Neural progenitor cell (in vitro differentiated cells): Measurements from ENCODE around the gene NFU1. TPM values are rescaled to one million over a fixed set of nuclear protein-coding genes. Genes with fewer than 3 reads are reported as not detected.
"Not testable (repeated sequence)": the region's sequence is repeated elsewhere in the genome, so short reads cannot be mapped to it uniquely, and the experiment has no call there.

Experiments
- DNase-seq: peaks from one replicate; pipeline ENCODE4 v3.0.0-alpha.2; 2016; ENCODE audit warnings: low spot score
- H2AFZ ChIP-seq: fragments of 200-600 bp; sonication (generic); replicated peaks from 2 replicates; pipeline ENCODE4 v1.6.1; 2016; ENCODE audit warnings: antibody characterized with exemption
- H3F3A ChIP-seq: fragments of 200-600 bp; sonication (generic); 2 replicates; pipeline ENCODE4 v1.6.1; 2016; ENCODE audit warnings: antibody characterized with exemption, low read depth
- H3K27ac ChIP-seq: fragments of 200-600 bp; sonication (generic); 2 replicates; pipeline ENCODE4 v1.5.1; 2016; ENCODE audit warnings: mild to moderate bottlenecking
- H3K27me3 ChIP-seq: fragments of 200-600 bp; sonication (generic); 2 replicates; pipeline ENCODE4 v1.6.1; 2016; ENCODE audit warnings: mild to moderate bottlenecking, moderate library complexity
- H3K36me3 ChIP-seq: fragments of 200-600 bp; sonication (generic); 2 replicates; pipeline ENCODE4 v1.5.1; 2016
- H3K4me1 ChIP-seq: fragments of 200-600 bp; sonication (generic); 2 replicates; pipeline ENCODE4 v1.6.1; 2016; ENCODE audit warnings: mixed run types
- H3K4me2 ChIP-seq: fragments of 200-600 bp; sonication (generic); 2 replicates; pipeline ENCODE4 v1.6.1; 2016
- H3K4me3 ChIP-seq: fragments of 200-600 bp; sonication (generic); 2 replicates; pipeline ENCODE4 v1.5.1; 2016
- H3K79me2 ChIP-seq: fragments of 200-600 bp; sonication (generic); 2 replicates; pipeline ENCODE4 v1.6.1; 2016; ENCODE audit warnings: low read depth
- H3K9ac ChIP-seq: fragments of 200-600 bp; sonication (generic); 2 replicates; pipeline ENCODE4 v1.6.1; 2016
- H3K9me3 ChIP-seq: fragments of 200-600 bp; sonication (generic); 2 replicates; pipeline ENCODE4 v1.5.1; 2016; ENCODE audit warnings: low read depth
- H4K20me1 ChIP-seq: fragments of 200-600 bp; sonication (generic); 2 replicates; pipeline ENCODE4 v1.6.1; 2016; ENCODE audit warnings: low read depth
- H3K27ac Mint-ChIP-seq: 3 replicates; pipeline ENCODE4 v1.8.0; 2021; ENCODE audit warnings: mixed read lengths
- H3K27me3 Mint-ChIP-seq: 2 replicates; pipeline ENCODE4 v1.8.0; 2022; ENCODE audit warnings: low read depth, mild to moderate bottlenecking, inconsistent platforms, moderate library complexity, mixed read lengths; ENCODE audit not compliant: insufficient read depth
- H3K36me3 Mint-ChIP-seq: 3 replicates; pipeline ENCODE4 v1.8.0; 2021; ENCODE audit warnings: mixed read lengths
- H3K4me1 Mint-ChIP-seq: 3 replicates; pipeline ENCODE4 v1.8.0; 2021; ENCODE audit warnings: mixed read lengths
- H3K4me3 Mint-ChIP-seq: 3 replicates; pipeline ENCODE4 v1.8.0; 2021; ENCODE audit warnings: mild to moderate bottlenecking, moderate library complexity, mixed read lengths
- H3K9me3 Mint-ChIP-seq: 3 replicates; pipeline ENCODE4 v1.8.0; 2020; ENCODE audit warnings: mixed read lengths
- EZH2 ChIP-seq: fragments of 200-600 bp; sonication (generic); IDR thresholded peaks from 2 replicates; pipeline ENCODE4 v1.6.1; 2017; ENCODE audit warnings: antibody characterized with exemption, mild to moderate bottlenecking, moderate library complexity
- EZH2phosphoT487 ChIP-seq: fragments of 200-600 bp; sonication (generic); IDR thresholded peaks from 2 replicates; pipeline ENCODE4 v1.6.1; 2017; ENCODE audit warnings: antibody characterized with exemption
- total RNA-seq: library from RNA; depleted of rRNA; stranded (reverse); fragments of >200 nt; gene quantifications from 2 replicates; pipeline ENCODE4 v1.2.3, GENCODE V29; 2015; ENCODE audit warnings: low replicate concordance
- TF ChIP-seq, protein P1 (sequence below): fragments of 200-600 bp; sonication (generic); IDR thresholded peaks from 2 replicates; pipeline ENCODE4 v1.5.1; 2017; ENCODE audit warnings: antibody characterized with exemption, mild to moderate bottlenecking

Gene NFU1
- total RNA-seq, 1 donor from 2014 or later, result 74.3 TPM

DNA sequence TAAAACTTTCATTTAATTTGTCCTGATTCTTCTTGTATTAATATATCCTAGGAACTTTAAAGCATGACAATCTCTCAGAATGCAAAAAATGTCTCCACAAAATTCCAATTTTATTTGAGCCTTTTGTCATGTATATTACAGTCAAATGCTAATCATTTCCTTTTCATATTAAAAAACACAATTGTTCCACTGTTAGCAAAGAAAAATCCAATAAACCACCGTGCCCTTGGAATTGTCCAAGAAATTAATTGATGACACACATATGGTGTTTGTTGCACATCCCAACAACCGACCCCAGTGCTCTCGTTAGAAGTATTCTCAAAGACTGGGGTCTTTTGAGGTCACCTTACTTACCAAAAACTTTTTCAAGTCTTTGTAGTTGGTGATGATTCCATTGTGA lies 78.3 kb downstream of the NFU1 start:
- no peaks in the 10 kb centered on the region for H3K27me3 Mint-ChIP-seq
- H3K4me1 ChIP-seq, result no peaks in the 10 kb centered on the region
- H3K9me3 Mint-ChIP-seq, result no peaks in the 10 kb centered on the region
- H3K79me2 ChIP-seq, result no peaks in the 10 kb centered on the region
- H3K4me3 Mint-ChIP-seq, result no peak overlapping the region
- H3K36me3 Mint-ChIP-seq, result peaks cover 28% of the 10 kb centered on the region
- H3K4me2 ChIP-seq, result no peak overlapping the region
- H4K20me1 ChIP-seq, result no peaks in the 10 kb centered on the region
- H2AFZ ChIP-seq, result no peak overlapping the region
- H3K4me1 Mint-ChIP-seq, result no peaks in the 10 kb centered on the region
- peaks cover 24% of the 10 kb centered on the region for H3K36me3 ChIP-seq
- no peaks in the 10 kb centered on the region for H3F3A ChIP-seq
- H3K27ac ChIP-seq, result no peak overlapping the region
- H3K27me3 ChIP-seq, result no peaks in the 10 kb centered on the region
- H3K9me3 ChIP-seq, result no peaks in the 10 kb centered on the region
- DNase-seq, result no peak
- TF ChIP-seq EZH2phosphoT487, result no peak
- H3K4me3 ChIP-seq, result no peak overlapping the region
- H3K9ac ChIP-seq, result no peak overlapping the region
- no peak overlapping the region for H3K27ac Mint-ChIP-seq

DNA sequence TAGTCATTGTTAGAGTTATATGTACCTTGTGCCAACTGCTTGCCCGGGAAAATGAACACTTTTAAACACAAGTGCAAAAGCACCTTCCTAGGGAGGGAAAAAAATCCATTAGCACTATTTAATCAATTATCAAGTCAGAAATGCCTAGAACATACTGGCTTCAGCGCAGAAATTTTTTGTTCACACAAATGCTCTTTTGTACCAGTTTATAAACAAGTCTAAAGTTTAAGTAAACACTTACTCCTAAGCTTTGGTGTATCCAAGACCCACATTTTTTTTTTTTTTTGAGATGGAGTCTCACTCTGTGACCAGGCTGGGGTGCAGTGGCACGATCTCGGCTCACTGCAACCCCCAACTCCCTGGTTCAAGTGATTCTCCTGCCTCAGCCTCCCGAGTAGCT lies 80.8 kb downstream of the NFU1 start:
- peaks cover 12% of the 10 kb centered on the region for H3K36me3 ChIP-seq
- H3K4me3 Mint-ChIP-seq, result no peak overlapping the region
- no peaks in the 10 kb centered on the region for H3K4me1 ChIP-seq
- H3K27me3 ChIP-seq, result no peaks in the 10 kb centered on the region
- H3K27me3 Mint-ChIP-seq, result no peaks in the 10 kb centered on the region
- DNase-seq, result no peak
- no peaks in the 10 kb centered on the region for H3K79me2 ChIP-seq
- H3K27ac ChIP-seq, result no peak overlapping the region
- peaks cover 20% of the 10 kb centered on the region for H3K36me3 Mint-ChIP-seq
- no peaks in the 10 kb centered on the region for H4K20me1 ChIP-seq
- no peak overlapping the region for H3K4me2 ChIP-seq
- TF ChIP-seq EZH2 (no peak), EZH2phosphoT487 (no peak)
- TF ChIP-seq, protein P1, sequence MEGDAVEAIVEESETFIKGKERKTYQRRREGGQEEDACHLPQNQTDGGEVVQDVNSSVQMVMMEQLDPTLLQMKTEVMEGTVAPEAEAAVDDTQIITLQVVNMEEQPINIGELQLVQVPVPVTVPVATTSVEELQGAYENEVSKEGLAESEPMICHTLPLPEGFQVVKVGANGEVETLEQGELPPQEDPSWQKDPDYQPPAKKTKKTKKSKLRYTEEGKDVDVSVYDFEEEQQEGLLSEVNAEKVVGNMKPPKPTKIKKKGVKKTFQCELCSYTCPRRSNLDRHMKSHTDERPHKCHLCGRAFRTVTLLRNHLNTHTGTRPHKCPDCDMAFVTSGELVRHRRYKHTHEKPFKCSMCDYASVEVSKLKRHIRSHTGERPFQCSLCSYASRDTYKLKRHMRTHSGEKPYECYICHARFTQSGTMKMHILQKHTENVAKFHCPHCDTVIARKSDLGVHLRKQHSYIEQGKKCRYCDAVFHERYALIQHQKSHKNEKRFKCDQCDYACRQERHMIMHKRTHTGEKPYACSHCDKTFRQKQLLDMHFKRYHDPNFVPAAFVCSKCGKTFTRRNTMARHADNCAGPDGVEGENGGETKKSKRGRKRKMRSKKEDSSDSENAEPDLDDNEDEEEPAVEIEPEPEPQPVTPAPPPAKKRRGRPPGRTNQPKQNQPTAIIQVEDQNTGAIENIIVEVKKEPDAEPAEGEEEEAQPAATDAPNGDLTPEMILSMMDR, result no peak
- H3K27ac Mint-ChIP-seq, result no peak overlapping the region
- no peaks in the 10 kb centered on the region for H3F3A ChIP-seq
- H3K9me3 ChIP-seq, result no peaks in the 10 kb centered on the region
- H3K4me1 Mint-ChIP-seq, result no peaks in the 10 kb centered on the region
- no peak overlapping the region for H3K4me3 ChIP-seq
- no peak overlapping the region for H3K9ac ChIP-seq
- no peaks in the 10 kb centered on the region for H3K9me3 Mint-ChIP-seq
- H2AFZ ChIP-seq, result no peak overlapping the region

DNA sequence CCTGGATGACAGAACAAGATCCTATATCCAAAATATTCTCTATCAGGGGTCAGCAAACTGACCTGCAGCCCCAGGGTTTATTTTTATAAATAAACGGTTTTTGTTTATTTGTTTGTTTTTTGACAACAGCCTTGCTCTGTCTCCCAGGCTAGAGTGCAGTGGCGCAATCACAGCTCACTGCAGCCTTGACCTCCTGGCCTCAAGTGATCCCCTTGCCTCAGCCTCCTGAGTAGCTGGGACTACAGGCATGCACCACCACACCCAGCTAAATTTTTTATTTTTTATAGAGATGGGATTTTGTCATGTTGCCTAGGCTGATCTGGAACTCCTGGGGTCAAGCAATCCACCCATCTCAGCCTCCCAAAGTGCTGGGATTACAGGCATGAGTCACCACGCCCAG lies 82.3 kb downstream of the NFU1 start:
- H3K4me3 ChIP-seq, H3K27me3 ChIP-seq, H4K20me1 ChIP-seq, H3K9me3 ChIP-seq, H3F3A ChIP-seq, H2AFZ ChIP-seq, H3K4me1 Mint-ChIP-seq, H3K27ac ChIP-seq, DNase-seq, H3K4me2 ChIP-seq, H3K9ac ChIP-seq, H3K79me2 ChIP-seq, H3K27me3 Mint-ChIP-seq, H3K27ac Mint-ChIP-seq, H3K4me1 ChIP-seq, H3K4me3 Mint-ChIP-seq, H3K9me3 Mint-ChIP-seq: not testable (repeated sequence)
- peaks cover 22% of the 10 kb centered on the region for H3K36me3 Mint-ChIP-seq
- H3K36me3 ChIP-seq, result peaks cover 17% of the 10 kb centered on the region

DNA sequence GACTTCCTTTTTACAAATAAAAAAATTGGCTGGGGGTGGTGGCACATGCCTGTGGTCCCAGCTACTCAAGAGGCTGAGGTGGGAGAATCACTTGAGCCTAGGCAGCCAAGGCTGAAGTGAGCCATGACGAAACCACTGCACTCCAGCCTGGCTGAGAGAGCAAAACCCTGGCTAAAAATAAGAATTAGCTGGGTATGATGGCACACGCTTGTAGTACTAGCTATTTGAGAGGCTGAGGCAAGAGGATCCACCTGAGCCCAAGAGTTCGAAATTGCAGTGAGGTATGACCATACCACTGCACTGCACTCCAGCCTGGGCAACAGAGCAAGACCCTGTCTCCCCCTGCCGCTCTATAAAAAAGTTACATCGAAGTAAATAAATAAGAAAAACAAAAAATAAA lies 83.9 kb downstream of the NFU1 start:
- Histone ChIP-seq H4K20me1 (peaks cover 5% of the 10 kb centered on the region), H3K36me3 (peaks cover 9% of the 10 kb centered on the region)
- H3K36me3 Mint-ChIP-seq, result peaks cover 27% of the 10 kb centered on the region

More for the DNA sequence above, 83.9 kb downstream of the NFU1 start:
- Mint-ChIP-seq H3K4me1 (no peaks in the 10 kb centered on the region), H3K9me3 (no peaks in the 10 kb centered on the region), H3K27ac (no peak overlapping the region), H3K27me3 (no peaks in the 10 kb centered on the region), H3K4me3 (no peak overlapping the region)
- Histone ChIP-seq H3K9me3 (no peaks in the 10 kb centered on the region), H3K79me2 (no peaks in the 10 kb centered on the region), H3F3A (peaks cover 18% of the 10 kb centered on the region), H3K4me1 (peaks cover 7% of the 10 kb centered on the region), H3K27ac (no peak overlapping the region), H3K4me3 (no peak overlapping the region), H3K4me2 (no peak overlapping the region), H3K9ac (no peak overlapping the region), H2AFZ (no peak overlapping the region), H3K27me3 (no peaks in the 10 kb centered on the region)
- TF ChIP-seq EZH2phosphoT487 (no peak), EZH2 (no peak)
- TF ChIP-seq, protein P1, result no peak
- DNase-seq, result no peak
